Endodermal cell (in vitro differentiated cells): ENCODE results near the gene COL23A1. TPM values are rescaled to one million over a fixed set of nuclear protein-coding genes. Genes with fewer than 3 reads are reported as not detected.

Experiments
- DNase-seq: peaks from one replicate; pipeline ENCODE4 v3.0.0-alpha.2; 2017
- H3K27ac ChIP-seq: 2 replicates; pipeline ENCODE4 v1.5.1; 2013; ENCODE audit warnings: mild to moderate bottlenecking, low read depth, low read length, moderate library complexity
- H3K27me3 ChIP-seq: 2 replicates; pipeline ENCODE4 v1.6.1; 2013; ENCODE audit warnings: mild to moderate bottlenecking, low read length, moderate library complexity; ENCODE audit not compliant: insufficient read depth, control insufficient read depth, poor library complexity, severe bottlenecking
- H3K36me3 ChIP-seq: 2 replicates; pipeline ENCODE4 v1.7.0; 2013; ENCODE audit warnings: mild to moderate bottlenecking, low read length, moderate library complexity; ENCODE audit not compliant: control insufficient read depth, insufficient read depth
- H3K4me1 ChIP-seq: one replicate; pipeline ENCODE4 v1.7.0; 2013; ENCODE audit warnings: low read length; ENCODE audit not compliant: control insufficient read depth, insufficient read depth
- H3K4me3 ChIP-seq: 2 replicates; pipeline ENCODE4 v1.5.1; 2013; ENCODE audit warnings: mild to moderate bottlenecking, low read length, moderate library complexity
- H3K9ac ChIP-seq: 2 replicates; pipeline ENCODE4 v1.6.1; 2013; ENCODE audit warnings: mild to moderate bottlenecking, low read length, moderate library complexity; ENCODE audit not compliant: poor library complexity, severe bottlenecking; ENCODE audit errors: extremely low read depth
- H3K9me3 ChIP-seq: 2 replicates; pipeline ENCODE4 v1.6.1; 2013; ENCODE audit warnings: mild to moderate bottlenecking, low read length, moderate library complexity; ENCODE audit not compliant: control insufficient read depth
- H3K27ac Mint-ChIP-seq: 2 replicates; pipeline ENCODE4 v1.8.0; 2020; ENCODE audit warnings: mixed read lengths
- H3K27me3 Mint-ChIP-seq: 2 replicates; pipeline ENCODE4 v1.8.0; 2021; ENCODE audit warnings: mild to moderate bottlenecking, mixed read lengths; ENCODE audit not compliant: insufficient read depth
- H3K36me3 Mint-ChIP-seq: 2 replicates; pipeline ENCODE4 v1.8.0; 2020; ENCODE audit warnings: low read depth, mixed read lengths
- H3K4me1 Mint-ChIP-seq: 2 replicates; pipeline ENCODE4 v1.8.0; 2020; ENCODE audit warnings: mixed read lengths
- H3K4me3 Mint-ChIP-seq: 2 replicates; pipeline ENCODE4 v1.8.0; 2020; ENCODE audit warnings: mild to moderate bottlenecking, moderate library complexity, mixed read lengths
- H3K9me3 Mint-ChIP-seq: 2 replicates; pipeline ENCODE4 v1.8.0; 2020; ENCODE audit warnings: mild to moderate bottlenecking, mixed read lengths
- CTCF ChIP-seq: fragments of 200-600 bp; sonication (generic); conservative IDR thresholded peaks from 2 replicates; pipeline ENCODE4 v1.5.0; 2021; ENCODE audit warnings: antibody characterized with exemption, mild to moderate bottlenecking
- WGBS, 2 experiments: methylation state at CpG; one replicate each; pipeline versions ENCODE4 v1.1.5 to v1.1.7; 2013; ENCODE audit warnings: missing lambda C conversion rate in 2 of 2, mixed read lengths in 1 of 2; ENCODE audit not compliant: insufficient coverage in 1 of 2, insufficient read length in 1 of 2; 5-methylcytosine and 5-hydroxymethylcytosine counted together
- total RNA-seq, 2 donors: library from RNA; stranded (reverse); fragmentation: NEBNext Ultra II Directional in 1 of 2; extraction: Animal tissue kit (Norgen Biotek cat#: 25700) in 1 of 2; gene quantifications; 2 replicates in 1 of 2; 3 replicates in 1 of 2; pipeline ENCODE4 v1.2.1, GENCODE V29; 2021

Gene COL23A1
- total RNA-seq, 2 donors from 2014 or later: 50.2 to 71.3 TPM

GRCh38 chr5:178218237-178218776 lies 371.9 kb downstream of the COL23A1 start:
- Mint-ChIP-seq H3K27ac (no peak overlapping the region), H3K9me3 (no peaks in the 10 kb centered on the region), H3K4me1 (peaks cover 7% of the 10 kb centered on the region), H3K27me3 (no peaks in the 10 kb centered on the region), H3K36me3 (peaks cover 73% of the 10 kb centered on the region), H3K4me3 (no peak overlapping the region)
- no peak for TF ChIP-seq CTCF
- Histone ChIP-seq H3K27ac (no peak overlapping the region), H3K9me3 (no peaks in the 10 kb centered on the region), H3K27me3 (no peaks in the 10 kb centered on the region), H3K9ac (no peak overlapping the region), H3K4me3 (no peak overlapping the region), H3K36me3 (peaks cover 83% of the 10 kb centered on the region), H3K4me1 (no peaks in the 10 kb centered on the region)
- 84% methylated on average over 4 to 5 of the region's 5 CpGs for WGBS, 2 experiments
- no peak for DNase-seq

DNA sequence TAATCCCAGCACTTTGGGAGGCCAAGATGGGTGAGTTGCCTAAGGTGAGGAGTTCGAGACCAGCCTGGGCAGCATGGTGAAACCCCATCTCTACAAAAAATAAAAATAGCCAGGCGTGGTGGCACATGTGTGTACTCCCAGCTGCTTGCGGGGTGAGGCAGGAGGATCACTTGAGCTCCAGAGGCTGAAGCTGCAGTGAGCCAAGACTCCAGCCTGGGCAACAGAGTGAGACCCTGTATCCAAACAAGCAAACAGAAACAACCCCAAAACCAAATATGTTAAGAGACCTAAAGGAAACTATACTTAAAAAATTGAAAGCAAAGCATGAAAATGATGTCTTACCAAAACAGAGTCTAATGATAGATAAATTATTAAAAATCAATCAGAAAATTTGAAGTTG lies 373.4 kb downstream of the COL23A1 start:
- no peak overlapping the region for H3K27ac Mint-ChIP-seq
- Histone ChIP-seq H3K9ac (no peak overlapping the region), H3K36me3 (peaks cover 86% of the 10 kb centered on the region)

GRCh38 chr5:178216088-178216534 lies 374.1 kb downstream of the COL23A1 start:
- Histone ChIP-seq H3K4me3 (no peak overlapping the region), H3K36me3 (peaks cover 86% of the 10 kb centered on the region), H3K27ac (no peak overlapping the region), H3K9ac (no peak overlapping the region), H3K27me3 (no peaks in the 10 kb centered on the region), H3K4me1 (no peaks in the 10 kb centered on the region), H3K9me3 (no peaks in the 10 kb centered on the region)
- peaks cover 77% of the 10 kb centered on the region for H3K36me3 Mint-ChIP-seq
- no peak overlapping the region for H3K4me3 Mint-ChIP-seq
- H3K27me3 Mint-ChIP-seq: no peaks in the 10 kb centered on the region
- no peaks in the 10 kb centered on the region for H3K9me3 Mint-ChIP-seq
- DNase-seq: no peak
- peaks cover 4% of the 10 kb centered on the region for H3K4me1 Mint-ChIP-seq
- TF ChIP-seq CTCF: no peak
- no peak overlapping the region for H3K27ac Mint-ChIP-seq
- 94 to 95% methylated on average over 3 to 5 of the region's 5 CpGs for WGBS, 2 experiments

More for the DNA sequence above, 373.4 kb downstream of the COL23A1 start:
- H3K4me3 Mint-ChIP-seq: no peak overlapping the region
- Histone ChIP-seq H3K4me1 (no peaks in the 10 kb centered on the region), H3K27ac (no peak overlapping the region), H3K27me3 (no peaks in the 10 kb centered on the region), H3K9me3 (no peaks in the 10 kb centered on the region), H3K4me3 (no peak overlapping the region)
- no peaks in the 10 kb centered on the region for H3K9me3 Mint-ChIP-seq
- no peak for DNase-seq
- H3K36me3 Mint-ChIP-seq: peaks cover 77% of the 10 kb centered on the region
- TF ChIP-seq CTCF: no peak
- H3K27me3 Mint-ChIP-seq: no peaks in the 10 kb centered on the region
- peaks cover 4% of the 10 kb centered on the region for H3K4me1 Mint-ChIP-seq
- WGBS, 2 experiments: 86 to 100% methylated on average over 1 to 3 of the region's 3 CpGs
